CMK (cell line): ENCODE measurements around the gene MTNR1A.
"Not testable (repeated sequence)": the region's sequence is repeated elsewhere in the genome, so short reads cannot be mapped to it uniquely, and the experiment has no call there.

ENCODE experiments used
- DNase-seq: peaks from one replicate; pipeline ENCODE4 v3.0.0-alpha.2; 2010; ENCODE audit warnings: low read depth

MTNR1A gene

GRCh38 chr4:186561748-186562147 is 6.4 kb upstream of the MTNR1A start:
- DNase-seq, result no peak

DNA sequence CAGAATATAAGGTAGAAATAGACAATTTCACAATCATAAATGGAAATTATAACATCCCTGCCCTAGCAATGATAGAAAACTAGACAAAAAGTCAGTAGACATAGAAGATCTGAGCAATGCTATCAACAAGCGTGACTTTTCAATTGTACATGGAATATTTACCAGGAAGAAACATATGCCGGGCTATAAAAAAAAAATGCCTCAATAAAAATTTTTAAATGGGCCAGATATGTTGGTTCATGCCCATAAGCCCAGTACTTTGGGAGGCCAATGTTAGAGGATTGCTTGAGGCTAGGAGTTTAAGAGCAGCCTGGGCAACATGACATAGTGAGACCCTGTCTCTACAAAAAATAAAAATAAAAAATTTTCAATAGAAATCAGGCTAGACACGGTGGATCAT is 5.3 kb upstream of the MTNR1A start:
- DNase-seq, result no peak

GRCh38 chr4:186557486-186557885 is 2.1 kb upstream of the MTNR1A start:
- no peak for DNase-seq

DNA sequence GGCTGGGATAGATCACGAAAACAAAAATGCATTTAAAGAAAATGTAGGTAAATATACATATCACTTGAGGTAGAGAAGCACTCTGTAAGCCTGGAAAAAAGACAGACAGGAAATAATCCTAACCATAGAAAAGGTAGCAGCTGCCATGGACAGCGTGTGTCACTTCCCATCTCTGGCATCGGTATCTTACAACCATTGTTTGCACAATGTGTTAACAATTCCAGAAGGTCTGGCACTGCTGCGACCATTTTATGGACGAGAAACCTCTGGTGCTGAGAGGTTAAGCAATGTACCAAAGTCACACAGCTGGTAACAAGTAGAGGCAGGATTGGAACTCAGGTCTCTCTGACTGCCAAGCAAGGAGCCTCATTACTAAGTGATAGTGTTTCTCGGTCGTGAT is 1.7 kb upstream of the MTNR1A start:
- DNase-seq, result no peak

GRCh38 chr4:186554539-186554913 is 841 bp downstream of the MTNR1A start:
- DNase-seq, result no peak

GRCh38 chr4:186553717-186554116 is 1.6 kb downstream of the MTNR1A start:
- no peak for DNase-seq

DNA sequence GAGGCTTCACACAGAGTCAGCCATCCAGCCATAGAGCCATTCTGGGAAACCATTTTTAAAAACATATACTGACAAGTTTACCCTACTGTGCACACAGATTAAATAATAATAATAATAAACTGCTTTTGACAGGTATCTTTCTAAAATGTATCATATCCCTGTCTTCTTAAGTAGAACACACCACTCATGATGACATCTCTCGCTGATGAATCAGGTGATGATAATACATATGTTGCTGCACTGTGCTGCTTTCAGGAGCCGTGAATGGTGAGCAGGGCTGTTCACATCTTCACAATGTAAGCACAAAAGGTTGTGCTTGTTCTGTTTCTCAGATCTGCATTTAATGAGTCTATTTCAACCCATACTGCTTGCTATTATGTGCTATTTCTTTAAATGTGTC is 3.5 kb downstream of the MTNR1A start:
- DNase-seq, result no peak

GRCh38 chr4:186545436-186545835 is 9.9 kb downstream of the MTNR1A start:
- no peak for DNase-seq

GRCh38 chr4:186543206-186543605 is 12.2 kb downstream of the MTNR1A start:
- no peak for DNase-seq

DNA sequence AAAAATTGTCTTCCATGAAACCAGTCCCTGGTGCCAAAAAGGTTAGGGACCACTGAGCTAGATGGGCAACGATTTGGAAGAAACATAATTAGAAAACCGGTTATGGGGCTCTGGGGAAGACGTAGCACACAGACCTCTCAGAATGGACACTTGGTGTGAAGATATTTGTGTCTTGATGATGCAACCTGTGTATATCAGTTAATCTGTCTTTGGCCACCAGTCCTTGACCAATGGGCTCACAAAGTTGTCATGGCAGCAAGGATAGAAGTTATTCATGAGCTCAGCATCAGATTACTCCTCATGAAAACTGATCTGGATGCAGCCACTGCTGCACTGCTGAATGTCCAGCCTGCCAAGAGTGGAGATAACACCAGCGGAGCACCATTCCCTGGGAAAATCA is 13.6 kb downstream of the MTNR1A start:
- no peak for DNase-seq

GRCh38 chr4:186537843-186538521 is 17.4 kb downstream of the MTNR1A start:
- DNase-seq, result no peak

DNA sequence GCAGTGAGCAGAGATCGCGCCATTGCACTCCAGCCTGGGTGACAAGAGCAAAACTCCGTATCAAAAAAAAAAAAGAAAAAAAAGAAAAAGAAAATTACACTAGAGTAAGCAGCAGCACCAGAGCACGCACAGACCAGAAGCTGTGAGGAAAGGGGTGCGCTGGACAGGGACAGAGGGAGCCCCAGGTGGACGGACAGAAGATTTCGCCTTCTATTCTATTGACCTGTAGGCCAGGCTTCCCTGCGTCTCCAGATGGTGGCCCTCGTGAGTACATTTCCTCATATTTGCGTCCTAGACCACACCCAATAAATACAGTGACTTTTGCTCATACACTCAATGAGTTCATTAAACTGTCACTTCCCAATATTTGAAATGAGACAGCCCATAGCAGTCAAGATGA is 19.1 kb downstream of the MTNR1A start:
- no peak for DNase-seq

DNA sequence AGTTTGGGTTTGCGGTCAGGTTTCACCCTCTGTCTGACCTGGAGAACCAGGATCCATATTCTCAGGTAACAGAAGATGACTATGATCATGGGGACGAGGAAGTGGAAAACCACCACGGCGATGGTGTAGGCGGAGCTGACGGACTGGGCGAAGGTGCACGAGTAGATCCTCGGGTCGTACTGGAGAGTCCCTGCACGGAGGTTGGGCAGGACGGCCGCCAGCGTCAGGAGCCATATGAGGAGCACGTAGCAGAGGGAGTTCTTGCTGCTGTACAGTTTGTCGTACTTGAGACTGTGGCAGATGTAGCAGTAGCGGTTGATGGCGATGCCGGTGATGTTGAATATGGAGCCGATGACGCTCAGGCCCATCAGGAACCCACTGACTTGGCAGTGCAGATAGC is 21.3 kb downstream of the MTNR1A start:
- DNase-seq, result no peak

- DNase-seq, result not testable (repeated sequence)
These were observed 31.4 kb downstream of the MTNR1A start for GRCh38 chr4:186523927-186524326.

GRCh38 chr4:186516287-186516686 is 39.1 kb downstream of the MTNR1A start:
- no peak for DNase-seq

- no peak for DNase-seq
These were observed 41.0 kb downstream of the MTNR1A start for GRCh38 chr4:186514271-186514950.

DNA sequence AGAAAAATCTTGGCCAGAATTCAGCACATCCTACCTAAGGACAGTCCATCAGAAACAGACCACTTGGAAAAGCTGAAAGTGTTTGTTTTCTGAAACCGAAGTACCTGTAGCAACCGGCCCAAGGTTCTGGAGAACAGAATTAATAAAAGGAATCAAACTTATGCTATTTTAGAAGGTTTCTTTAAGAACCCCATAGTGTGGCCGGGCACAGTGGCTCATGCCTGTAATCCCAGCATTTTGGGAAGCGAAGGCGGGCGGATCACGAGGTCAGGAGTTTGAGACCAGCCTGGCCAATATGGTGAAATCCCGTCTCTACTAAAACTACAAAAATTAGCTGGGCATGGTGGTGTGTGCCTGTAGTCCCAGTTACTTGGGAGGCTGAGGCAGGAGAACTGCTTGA is 50.6 kb downstream of the MTNR1A start:
- DNase-seq, result not testable (repeated sequence)

- no peak for DNase-seq
These were observed 53.1 kb downstream of the MTNR1A start for GRCh38 chr4:186502231-186502630.

DNA sequence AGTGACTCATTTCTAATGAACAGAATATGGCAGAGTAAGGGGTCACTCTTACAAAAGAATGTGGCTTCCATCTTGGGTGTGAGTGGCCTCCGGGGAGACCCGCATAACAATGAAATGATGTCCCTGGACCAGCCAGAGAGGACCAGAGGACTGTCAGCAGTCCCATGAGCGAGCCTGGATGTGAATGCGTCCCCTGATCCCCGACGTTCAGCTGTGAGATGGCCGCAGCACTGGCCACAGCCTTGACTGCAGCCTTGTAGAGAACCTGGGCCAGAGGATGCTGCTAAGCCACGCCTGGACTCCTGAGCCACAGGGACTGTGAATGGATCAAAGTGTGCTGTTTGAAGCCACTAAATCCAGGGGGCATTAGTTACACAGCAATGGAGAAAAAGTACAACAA is 53.8 kb downstream of the MTNR1A start:
- no peak for DNase-seq

DNA sequence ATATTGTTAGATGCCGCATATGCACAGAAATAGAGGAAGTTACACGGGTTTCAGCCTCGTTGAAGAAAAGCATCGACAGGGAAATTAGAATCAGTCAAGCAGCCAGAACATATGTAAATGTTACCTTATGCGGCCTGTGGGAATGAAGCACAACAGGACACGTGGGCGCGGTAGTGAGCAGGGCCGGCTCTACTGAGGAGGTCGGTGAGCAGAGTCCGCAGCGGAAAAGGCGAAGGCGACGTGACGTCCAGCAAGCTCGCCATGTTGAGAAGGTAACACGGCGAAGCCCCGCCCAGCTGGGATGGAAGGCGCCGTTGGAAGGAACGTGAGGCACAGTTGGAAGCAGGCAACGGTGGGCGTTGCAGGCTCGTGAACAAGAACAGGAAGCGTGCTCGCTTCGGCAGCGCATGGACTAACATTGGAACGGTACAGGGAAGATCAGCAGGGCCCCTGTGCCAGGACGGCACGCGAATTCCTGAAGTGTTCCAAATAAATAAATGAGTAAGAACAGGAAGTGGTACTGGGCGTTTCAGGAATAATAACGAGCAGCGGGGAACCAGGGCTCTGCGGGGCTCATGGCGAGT is 54.6 kb downstream of the MTNR1A start:
- no peak for DNase-seq

DNA sequence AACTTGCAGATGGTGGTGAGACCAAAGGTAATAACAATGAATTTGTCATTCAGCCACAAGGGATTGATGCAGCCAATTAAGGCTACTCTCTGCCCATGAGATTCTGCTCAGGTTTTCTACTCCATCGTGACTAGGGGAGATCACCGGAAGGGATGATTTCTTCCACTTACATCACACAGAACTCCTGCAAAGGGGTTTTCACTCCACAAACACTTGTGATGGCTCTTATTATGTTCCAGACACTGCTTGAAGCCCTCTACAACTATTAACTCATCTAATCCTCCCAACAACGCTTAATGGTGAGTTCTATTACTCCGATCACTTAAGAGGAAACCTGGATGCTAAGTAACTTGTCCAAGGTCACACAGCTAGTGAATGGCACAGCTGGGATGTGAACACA is 55.9 kb downstream of the MTNR1A start:
- no peak for DNase-seq

- DNase-seq, result no peak
These were observed 58.3 kb downstream of the MTNR1A start for GRCh38 chr4:186497043-186497442.

DNA sequence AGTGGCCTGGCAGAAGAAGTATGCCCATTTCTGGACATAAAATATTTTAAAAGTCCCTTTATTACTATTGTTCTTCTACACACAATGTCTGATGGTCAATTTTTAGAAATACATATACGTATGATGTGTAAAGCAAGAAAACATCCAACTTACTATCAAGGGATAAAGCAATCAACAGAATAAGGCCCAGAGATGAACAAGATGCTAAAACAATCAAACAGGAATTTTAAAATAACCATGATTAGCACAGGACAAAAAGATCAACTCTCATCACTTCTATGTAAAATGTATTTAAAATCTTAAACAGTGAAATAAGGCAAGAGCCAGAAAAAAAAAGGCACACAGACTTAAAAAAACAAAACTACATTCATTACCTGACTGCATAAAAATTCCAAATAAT is 60.9 kb downstream of the MTNR1A start:
- DNase-seq, result no peak

- DNase-seq, result no peak
These were observed 67.6 kb downstream of the MTNR1A start for GRCh38 chr4:186487726-186488125.
